Ishikawa (cell line): ENCODE measurements around the gene KCNH2.

Experiments
- EGR1 ChIP-seq: IDR thresholded peaks from 2 replicates; pipeline ENCODE4 v1.6.1; 2012
- REST ChIP-seq: IDR thresholded peaks from 2 replicates; pipeline ENCODE4 v1.6.1; 2012; ENCODE audit warnings: low read depth, mild to moderate bottlenecking

GRCh38 chr7:150956395-150957132, 21.6 kb downstream of the KCNH2 start:
- no peak for TF ChIP-seq REST
- TF ChIP-seq EGR1 = no peak
